GM12878 (cell line): ENCODE measurements around the gene CEP170B. TPM values are rescaled to one million over a fixed set of nuclear protein-coding genes. Genes with fewer than 3 reads are reported as not detected.

Experiments
- ATAC-seq: fragments of 200-7000 bp; cut with Tn5 transposase; 3 replicates; pipeline ENCODE4 v1.9.1; 2020; ENCODE audit warnings: mild to moderate bottlenecking, moderate library complexity
- BruUV-seq: library from RNA; stranded (reverse); fragments of 400-500 nt; replicated peaks from 2 replicates; lab custom pipeline; 2021; lab: Mats Ljungman, UMichigan
- CTCF ChIA-PET: fragments of 300-600 bp; sonication (Branson Sonifier 250); formaldehyde crosslinking; extraction: SDS; loops from one replicate; lab custom pipeline; 2021; ENCODE audit warnings: inconsistent platforms; lab: Yijun Ruan, JAX
- POLR2A ChIA-PET: fragments of 350-600 bp; formaldehyde crosslinking; extraction: SDS; loops from one replicate; lab custom pipeline; 2021; ENCODE audit warnings: inconsistent platforms; lab: Charles Lee
- RAD21 ChIA-PET: fragments of 300-600 bp; sonication (Branson Sonifier 250); formaldehyde crosslinking; loops from one replicate; lab custom pipeline; 2023; ENCODE audit warnings: antibody characterized with exemption; ENCODE audit not compliant: unreplicated experiment; lab: Charles Lee
- SMC1A ChIA-PET: fragments of 300-600 bp; sonication (Branson Sonifier 250); formaldehyde crosslinking; loops from one replicate; lab custom pipeline; 2023; ENCODE audit not compliant: unreplicated experiment, uncharacterized antibody; lab: Charles Lee
- DNase-seq: peaks from one replicate; pipeline ENCODE4 v3.0.0-alpha.2; 2011; ENCODE audit warnings: low read depth, low spot score
- FAIRE-seq: peaks from 3 replicates; lab custom pipeline; 2011; peaks lifted over from hg19 to GRCh38; lab: Jason Lieb, UNC
- H2AFZ ChIP-seq: 2 replicates; pipeline ENCODE4 v1.6.0; 2011; ENCODE audit warnings: low read depth, low read length, control low read depth; ENCODE audit not compliant: control insufficient read depth
- H3K27ac ChIP-seq: 2 replicates; pipeline ENCODE4 v1.5.1; 2011; ENCODE audit warnings: control low read depth; ENCODE audit not compliant: control insufficient read depth, insufficient read depth
- H3K27me3 ChIP-seq, 2 experiments: replicated peaks in 1 of 2; 2 replicates each; pipeline versions ENCODE4 v1.6.0 to v1.6.1; 2011; ENCODE audit warnings: low read length in 1 of 2; ENCODE audit not compliant: control insufficient read depth in 2 of 2, insufficient read depth in 2 of 2
- H3K36me3 ChIP-seq, 2 experiments: 2 replicates each; pipeline ENCODE4 v1.5.1; 2011; ENCODE audit warnings: low read length in 1 of 2; ENCODE audit not compliant: control insufficient read depth in 2 of 2, insufficient read depth in 2 of 2
- H3K4me1 ChIP-seq: 2 replicates; pipeline ENCODE4 v1.6.1; 2011; ENCODE audit warnings: mild to moderate bottlenecking, low read length, moderate library complexity, mixed read lengths; ENCODE audit not compliant: control insufficient read depth, insufficient read depth
- H3K4me2 ChIP-seq: 2 replicates; pipeline ENCODE4 v1.6.0; 2011; ENCODE audit warnings: control low read depth; ENCODE audit not compliant: control insufficient read depth, insufficient read depth
- H3K4me3 ChIP-seq: fragments of 200-600 bp; sonication (generic); 2 replicates; pipeline ENCODE4 v1.5.1; 2016
- H3K79me2 ChIP-seq: 2 replicates; pipeline ENCODE4 v1.6.0; 2011; ENCODE audit warnings: low read length; ENCODE audit not compliant: control insufficient read depth, insufficient read depth
- H3K9ac ChIP-seq: 2 replicates; pipeline ENCODE4 v1.8.0; 2011; ENCODE audit warnings: low read length, control low read depth, mixed read lengths; ENCODE audit not compliant: control insufficient read depth, insufficient read depth
- H3K9me3 ChIP-seq: replicated peaks from 3 replicates; pipeline ENCODE4 v1.5.1; 2011; ENCODE audit warnings: mild to moderate bottlenecking, low read length; ENCODE audit not compliant: control insufficient read depth, insufficient read depth
- H4K20me1 ChIP-seq: 2 replicates; pipeline ENCODE4 v1.6.0; 2011; ENCODE audit not compliant: control insufficient read depth, insufficient read depth
- GABPA ChIP-seq: IDR thresholded peaks from 2 replicates; pipeline ENCODE4 v1.6.1; 2014; ENCODE audit warnings: antibody characterized with exemption, low read depth, mild to moderate bottlenecking, inconsistent platforms
- HCFC1 ChIP-seq: fragments of 150-350 bp; IDR thresholded peaks from 2 replicates; pipeline ENCODE4 v1.6.1; 2014; ENCODE audit warnings: low read length
- KAT2A ChIP-seq: conservative IDR thresholded peaks from 2 replicates; pipeline ENCODE4 v1.6.1; 2011; ENCODE audit warnings: low read depth, low read length; ENCODE audit not compliant: control insufficient read depth
- MTA2 ChIP-seq: fragments of 450-650 bp; IDR thresholded peaks from 2 replicates; pipeline ENCODE4 v1.6.1; 2016; ENCODE audit warnings: low read depth, mild to moderate bottlenecking, moderate library complexity
- MYB ChIP-seq: fragments of 150-350 bp; IDR thresholded peaks from 2 replicates; pipeline ENCODE4 v1.6.1; 2014; ENCODE audit warnings: mild to moderate bottlenecking, low read depth, low read length, borderline replicate concordance
- NR2C1 ChIP-seq: fragments of 450-650 bp; IDR thresholded peaks from 2 replicates; pipeline ENCODE4 v1.6.1; 2017; ENCODE audit warnings: antibody characterized with exemption, mild to moderate bottlenecking, moderate library complexity
- NR2F1 ChIP-seq: fragments of 450-650 bp; conservative IDR thresholded peaks from 2 replicates; pipeline ENCODE4 v1.6.1; 2017; ENCODE audit warnings: mild to moderate bottlenecking
- POLR2A ChIP-seq: IDR thresholded peaks from 2 replicates; pipeline ENCODE4 v1.6.1; 2011; ENCODE audit warnings: low read depth, mild to moderate bottlenecking, low read length
- RAD21 ChIP-seq: IDR thresholded peaks from 2 replicates; pipeline ENCODE4 v1.6.1; 2011; ENCODE audit warnings: mild to moderate bottlenecking, low read depth, low read length, moderate library complexity; ENCODE audit not compliant: insufficient read depth
- RB1 ChIP-seq: fragments of 450-650 bp; formaldehyde crosslinking; IDR thresholded peaks from 2 replicates; pipeline ENCODE4 v1.6.1; 2017; ENCODE audit warnings: mild to moderate bottlenecking, borderline replicate concordance
- RCOR1 ChIP-seq: conservative IDR thresholded peaks from 2 replicates; pipeline ENCODE4 v1.6.1; 2012; ENCODE audit warnings: low read depth, low read length, improper control_type of control experiment
- SIN3A ChIP-seq: IDR thresholded peaks from 2 replicates; pipeline ENCODE4 v1.6.1; 2012; ENCODE audit warnings: low read depth, low read length, improper control_type of control experiment
- SIX5 ChIP-seq: IDR thresholded peaks from 2 replicates; pipeline ENCODE4 v1.6.1; 2011; ENCODE audit warnings: mild to moderate bottlenecking, low read depth, low read length, moderate library complexity; ENCODE audit not compliant: severe bottlenecking
- SMARCA5 ChIP-seq: fragments of 450-650 bp; IDR thresholded peaks from 2 replicates; pipeline ENCODE4 v1.6.1; 2017; ENCODE audit warnings: mild to moderate bottlenecking
- SMC3 ChIP-seq: IDR thresholded peaks from 2 replicates; pipeline ENCODE4 v1.6.1; 2011; ENCODE audit warnings: low read length, improper control_type of control experiment, borderline replicate concordance
- WGBS: methylation state at CpG from one replicate; pipeline ENCODE4 v1.1.6; 2016; ENCODE audit warnings: low lambda C conversion rate; ENCODE audit not compliant: insufficient replicate concordance, insufficient coverage; ENCODE audit errors: missing lambda C conversion rate; 5-methylcytosine and 5-hydroxymethylcytosine counted together
- in situ Hi-C: fragments of 300-500 bp; cut with MboI; formaldehyde crosslinking; loops from 9 replicates; pipeline ENCODE4 v1.14.3; 2018; ENCODE audit warnings: mixed read lengths
- intact Hi-C: fragments of 100-400 bp; cut with micrococcal nuclease; formaldehyde crosslinking; loops from one replicate; pipeline ENCODE4 v1.14.2; 2022; ENCODE audit not compliant: unreplicated experiment
- polyA plus RNA-seq, 11 experiments: library from polyadenylated mRNA; depleted of rRNA in 4 of 11; unstranded in 6 of 11; stranded (reverse) in 5 of 11; fragments of >200 nt; fragmentation: Nextera tagmentation in 4 of 11; fragmentation: Illumina TruSeq in 1 of 11; extraction: Ambion mirVana in 4 of 11; extraction: Trizol in 1 of 11; gene quantifications; 1 replicate in 1 of 11; 2 replicates in 10 of 11; pipeline versions ENCODE4 v1.2.1 to v1.2.3, GENCODE V29; 2011 to 2016; ENCODE audit warnings: inconsistent platforms in 2 of 11, missing spikeins in 2 of 11, low read depth in 1 of 11
- total RNA-seq, 4 experiments: library from RNA; depleted of rRNA in 3 of 4; stranded (reverse); fragments of >200 nt in 3 of 4; fragmentation: Illumina TruSeq in 1 of 4; extraction: Trizol in 1 of 4; gene quantifications; 2 replicates each; pipeline versions ENCODE4 v1.2.1 to v1.2.3, GENCODE V29; 2013 to 2021
- TF ChIP-seq, protein P1 (sequence below): fragments of 450-650 bp; IDR thresholded peaks from 2 replicates; pipeline ENCODE4 v1.6.1; 2017; ENCODE audit warnings: mild to moderate bottlenecking
- TF ChIP-seq, protein P2 (sequence below), 3 experiments: IDR thresholded peaks in 2 of 3; conservative IDR thresholded peaks in 1 of 3; 2 replicates each; pipeline ENCODE4 v1.5.1; 2011; ENCODE audit warnings: low read depth in 3 of 3, low read length in 3 of 3, mild to moderate bottlenecking in 3 of 3, control low read depth in 2 of 3, moderate library complexity in 2 of 3, inconsistent platforms in 1 of 3, mixed read lengths in 1 of 3; ENCODE audit not compliant: control insufficient read depth in 2 of 3, insufficient read depth in 1 of 3; ENCODE audit errors: extremely low read depth in 1 of 3
- TF ChIP-seq, protein P3 (sequence below): fragments of 450-650 bp; IDR thresholded peaks from 2 replicates; pipeline ENCODE4 v1.6.1; 2017; ENCODE audit warnings: mild to moderate bottlenecking, low read depth, inconsistent platforms; ENCODE audit not compliant: poor library complexity, severe bottlenecking

CEP170B gene
- total and polyA plus RNA-seq, 10 of the 15 experiments (the other 5 are each of a cell fraction or from before 2014, with no cell fraction given), result 0.01 to 0.44 (median 0.05) TPM; not detected in 4

DNA sequence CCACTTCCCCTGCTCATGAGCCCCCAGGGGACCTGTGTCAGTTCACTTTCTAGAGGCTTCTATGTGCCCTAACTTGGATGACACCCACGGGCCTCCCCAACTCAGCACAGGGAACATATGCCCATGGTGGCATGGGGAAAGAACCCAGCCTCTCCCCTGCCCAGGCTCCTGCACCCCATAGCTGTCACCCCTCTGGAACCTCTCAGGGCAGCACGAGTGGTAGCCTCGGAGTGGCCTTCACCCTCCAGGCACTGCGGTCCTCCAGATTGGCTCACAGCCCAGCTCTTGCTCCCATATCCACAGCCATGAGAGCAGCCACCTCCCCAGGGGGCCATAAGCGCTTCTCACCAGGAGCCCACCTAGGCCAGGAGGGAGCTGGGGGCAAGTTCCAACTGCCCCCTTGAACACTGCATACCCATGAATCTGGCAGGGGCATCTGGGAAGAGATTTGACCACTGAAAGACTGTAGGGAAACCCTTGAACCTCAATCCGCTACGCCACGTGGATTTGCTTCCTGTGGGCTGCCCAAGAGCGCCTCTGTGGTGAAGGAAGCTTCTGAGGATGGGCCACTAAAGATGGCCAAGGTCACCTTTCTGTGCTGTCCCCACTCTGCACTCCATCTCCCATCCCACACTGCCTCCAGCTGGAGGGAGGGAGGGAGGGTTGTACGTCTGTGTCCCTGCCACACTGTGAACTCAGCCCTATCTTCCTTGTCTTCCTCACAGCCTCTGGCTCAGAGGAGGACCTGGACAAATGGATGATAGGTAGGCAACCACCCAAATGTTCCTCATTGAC, 71.5 kb downstream of the CEP170B start (continued):
- TF ChIP-seq, protein P1, sequence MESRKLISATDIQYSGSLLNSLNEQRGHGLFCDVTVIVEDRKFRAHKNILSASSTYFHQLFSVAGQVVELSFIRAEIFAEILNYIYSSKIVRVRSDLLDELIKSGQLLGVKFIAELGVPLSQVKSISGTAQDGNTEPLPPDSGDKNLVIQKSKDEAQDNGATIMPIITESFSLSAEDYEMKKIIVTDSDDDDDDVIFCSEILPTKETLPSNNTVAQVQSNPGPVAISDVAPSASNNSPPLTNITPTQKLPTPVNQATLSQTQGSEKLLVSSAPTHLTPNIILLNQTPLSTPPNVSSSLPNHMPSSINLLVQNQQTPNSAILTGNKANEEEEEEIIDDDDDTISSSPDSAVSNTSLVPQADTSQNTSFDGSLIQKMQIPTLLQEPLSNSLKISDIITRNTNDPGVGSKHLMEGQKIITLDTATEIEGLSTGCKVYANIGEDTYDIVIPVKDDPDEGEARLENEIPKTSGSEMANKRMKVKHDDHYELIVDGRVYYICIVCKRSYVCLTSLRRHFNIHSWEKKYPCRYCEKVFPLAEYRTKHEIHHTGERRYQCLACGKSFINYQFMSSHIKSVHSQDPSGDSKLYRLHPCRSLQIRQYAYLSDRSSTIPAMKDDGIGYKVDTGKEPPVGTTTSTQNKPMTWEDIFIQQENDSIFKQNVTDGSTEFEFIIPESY, result no peak
- TF ChIP-seq SMARCA5 (no peak), KAT2A (no peak), RB1 (no peak), RCOR1 (no peak), SIN3A (no peak), POLR2A (no peak)

DNA sequence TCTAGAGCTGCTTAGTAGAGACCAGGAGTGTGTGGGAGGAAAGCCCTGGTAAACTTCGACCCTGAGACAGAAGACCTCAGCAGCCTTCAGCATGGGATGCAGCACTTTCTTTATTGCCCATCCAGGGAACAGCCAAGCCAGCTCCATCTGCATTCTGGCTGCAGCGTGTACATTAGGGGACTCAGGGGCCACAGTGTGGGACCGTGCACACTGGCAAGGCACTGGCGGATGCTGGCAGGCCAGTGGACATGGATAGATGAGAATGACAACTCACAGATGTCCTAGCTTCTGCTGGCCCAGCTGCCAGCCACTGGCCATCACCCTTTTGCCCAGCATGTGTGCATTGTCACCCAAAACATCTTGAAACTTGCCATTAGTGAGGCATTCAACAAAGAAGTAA, 72.1 kb downstream of the CEP170B start:
- H4K20me1 ChIP-seq, result no peaks in the 10 kb centered on the region; the same call in 1 of the 2 replicates
- FAIRE-seq, result no peak
- no peak for TF ChIP-seq HCFC1
- no peak for TF ChIP-seq NR2F1
- TF ChIP-seq, protein P2, sequence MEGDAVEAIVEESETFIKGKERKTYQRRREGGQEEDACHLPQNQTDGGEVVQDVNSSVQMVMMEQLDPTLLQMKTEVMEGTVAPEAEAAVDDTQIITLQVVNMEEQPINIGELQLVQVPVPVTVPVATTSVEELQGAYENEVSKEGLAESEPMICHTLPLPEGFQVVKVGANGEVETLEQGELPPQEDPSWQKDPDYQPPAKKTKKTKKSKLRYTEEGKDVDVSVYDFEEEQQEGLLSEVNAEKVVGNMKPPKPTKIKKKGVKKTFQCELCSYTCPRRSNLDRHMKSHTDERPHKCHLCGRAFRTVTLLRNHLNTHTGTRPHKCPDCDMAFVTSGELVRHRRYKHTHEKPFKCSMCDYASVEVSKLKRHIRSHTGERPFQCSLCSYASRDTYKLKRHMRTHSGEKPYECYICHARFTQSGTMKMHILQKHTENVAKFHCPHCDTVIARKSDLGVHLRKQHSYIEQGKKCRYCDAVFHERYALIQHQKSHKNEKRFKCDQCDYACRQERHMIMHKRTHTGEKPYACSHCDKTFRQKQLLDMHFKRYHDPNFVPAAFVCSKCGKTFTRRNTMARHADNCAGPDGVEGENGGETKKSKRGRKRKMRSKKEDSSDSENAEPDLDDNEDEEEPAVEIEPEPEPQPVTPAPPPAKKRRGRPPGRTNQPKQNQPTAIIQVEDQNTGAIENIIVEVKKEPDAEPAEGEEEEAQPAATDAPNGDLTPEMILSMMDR (IDR thresholded peaks at IDR 0.05 in 2 of 3, conservative IDR thresholded peaks at IDR 0.05 in 1 of 3; ENCODE audit: control insufficient read depth in 2 of 3, extremely low read depth in 1 of 3, insufficient read depth in 1 of 3, low read depth in 3 of 3, low read length in 3 of 3), result no peak
- TF ChIP-seq MTA2, result no peak
- TF ChIP-seq GABPA, result no peak
- no peak for TF ChIP-seq SIX5
- TF ChIP-seq NR2C1, result no peak
- TF ChIP-seq SMC3, result no peak
- no peak for TF ChIP-seq RAD21
- TF ChIP-seq RCOR1, result no peak
- TF ChIP-seq, protein P3, sequence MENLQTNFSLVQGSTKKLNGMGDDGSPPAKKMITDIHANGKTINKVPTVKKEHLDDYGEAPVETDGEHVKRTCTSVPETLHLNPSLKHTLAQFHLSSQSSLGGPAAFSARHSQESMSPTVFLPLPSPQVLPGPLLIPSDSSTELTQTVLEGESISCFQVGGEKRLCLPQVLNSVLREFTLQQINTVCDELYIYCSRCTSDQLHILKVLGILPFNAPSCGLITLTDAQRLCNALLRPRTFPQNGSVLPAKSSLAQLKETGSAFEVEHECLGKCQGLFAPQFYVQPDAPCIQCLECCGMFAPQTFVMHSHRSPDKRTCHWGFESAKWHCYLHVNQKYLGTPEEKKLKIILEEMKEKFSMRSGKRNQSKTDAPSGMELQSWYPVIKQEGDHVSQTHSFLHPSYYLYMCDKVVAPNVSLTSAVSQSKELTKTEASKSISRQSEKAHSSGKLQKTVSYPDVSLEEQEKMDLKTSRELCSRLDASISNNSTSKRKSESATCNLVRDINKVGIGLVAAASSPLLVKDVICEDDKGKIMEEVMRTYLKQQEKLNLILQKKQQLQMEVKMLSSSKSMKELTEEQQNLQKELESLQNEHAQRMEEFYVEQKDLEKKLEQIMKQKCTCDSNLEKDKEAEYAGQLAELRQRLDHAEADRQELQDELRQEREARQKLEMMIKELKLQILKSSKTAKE, result no peak
- TF ChIP-seq MYB, result no peak

More for the DNA sequence above, 72.1 kb downstream of the CEP170B start:
- Histone ChIP-seq H3K27me3 (peaks cover 9 to 11% of the 10 kb centered on the region in 2 experiments), H3K4me1 (no peaks in the 10 kb centered on the region), H3K36me3 (no peaks in the 10 kb centered on the region), H3K9me3 (no peaks in the 10 kb centered on the region), H3K4me2 (no peak overlapping the region), H2AFZ (no peak overlapping the region), H3K79me2 (no peaks in the 10 kb centered on the region), H3K4me3 (no peak overlapping the region), H3K27ac (no peak overlapping the region), H3K9ac (no peak overlapping the region)
- DNase-seq (no peak), ATAC-seq (no peak)
- 19% methylated on average over 4 of the region's 4 CpGs for WGBS
- ChIA-PET POLR2A (no interaction called here), SMC1A (no interaction called here), CTCF (interaction anchor here (1.1 kb wide), 1 partner anchor 41 kb away, joined by 5 read pairs; no protein-coding TSS in a partner anchor), RAD21 (no interaction called here)
- intact Hi-C loops, result no loop called here
- in situ Hi-C loops, result no loop called here
- BruUV-seq, result no TSS peak
